Measurements from ENCODE around the gene TBX1.

Gene TBX1

DNA sequence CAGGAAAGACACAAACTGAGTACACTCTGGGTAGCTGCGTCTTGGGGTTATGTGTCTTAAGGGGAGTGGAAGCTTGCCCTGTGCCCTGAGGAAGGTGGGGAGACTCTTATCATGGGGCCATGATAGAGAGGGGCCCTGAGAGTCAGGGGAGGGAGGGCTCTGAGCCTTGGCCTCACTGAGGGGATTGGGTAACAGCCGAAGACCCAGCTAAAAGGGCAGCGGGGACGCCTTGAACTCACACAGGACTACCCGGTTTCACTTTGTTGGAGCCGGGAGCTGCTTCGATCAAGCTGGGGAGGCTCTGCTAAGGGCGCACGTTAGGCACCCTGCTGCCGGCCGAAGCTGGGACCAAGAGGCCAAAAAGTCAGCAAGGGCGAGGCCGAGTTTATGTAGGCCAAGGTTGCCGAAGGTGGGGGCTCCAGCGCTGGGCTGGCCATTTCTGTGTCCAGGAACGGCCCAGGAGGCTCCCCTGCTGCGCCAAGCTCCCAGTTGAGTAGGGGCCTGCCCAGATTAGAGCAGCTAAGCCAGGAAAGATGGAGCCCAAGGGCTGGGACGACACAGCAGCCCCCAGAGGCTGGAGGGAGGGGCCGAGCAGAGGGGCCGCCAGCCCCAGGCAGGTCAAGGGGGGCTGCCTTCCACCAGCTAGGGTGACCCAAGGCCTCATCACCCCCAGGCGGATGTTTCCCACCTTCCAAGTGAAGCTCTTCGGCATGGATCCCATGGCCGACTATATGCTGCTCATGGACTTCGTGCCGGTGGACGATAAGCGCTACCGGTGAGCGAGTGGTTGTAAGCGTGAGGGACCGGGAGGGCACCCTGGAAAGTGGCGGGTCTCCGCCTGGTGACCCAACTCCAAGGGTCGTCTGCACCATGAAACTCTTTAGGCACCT, 2.2 kb downstream of the TBX1 start:
- H3K27ac ChIP-seq, result no peak overlapping the region
- TF ChIP-seq ZFX (IDR thresholded peaks at IDR 0.05; ENCODE audit: borderline replicate concordance) (no peak), CTCF (IDR thresholded peaks at IDR 0.05) (no peak)

GRCh38 chr22:19763458-19764298, 3.1 kb downstream of the TBX1 start:
- H3K27ac ChIP-seq, result no peak overlapping the region
- TF ChIP-seq CTCF (IDR thresholded peaks at IDR 0.05) (no peak), ZFX (IDR thresholded peaks at IDR 0.05; ENCODE audit: borderline replicate concordance) (no peak)

DNA sequence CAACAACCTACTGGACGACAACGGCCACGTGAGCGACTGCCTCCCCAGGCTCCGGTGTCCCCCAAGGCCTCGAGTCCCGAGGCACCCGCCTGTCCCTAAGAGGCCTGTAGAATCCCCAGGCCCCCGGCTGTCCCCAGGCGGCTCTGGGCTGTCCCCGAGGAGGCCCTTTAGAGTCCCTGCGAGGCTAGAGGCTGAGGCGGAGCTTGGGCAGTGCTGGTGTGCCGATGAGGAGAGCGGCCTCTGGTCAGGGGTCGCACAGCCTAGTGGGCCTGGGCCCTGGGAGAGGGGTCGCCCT, 3.7 kb downstream of the TBX1 start:
- H3K27ac ChIP-seq, result no peak overlapping the region
- TF ChIP-seq ZFX (IDR thresholded peaks at IDR 0.05; ENCODE audit: borderline replicate concordance) (no peak), CTCF (IDR thresholded peaks at IDR 0.05) (no peak)

DNA sequence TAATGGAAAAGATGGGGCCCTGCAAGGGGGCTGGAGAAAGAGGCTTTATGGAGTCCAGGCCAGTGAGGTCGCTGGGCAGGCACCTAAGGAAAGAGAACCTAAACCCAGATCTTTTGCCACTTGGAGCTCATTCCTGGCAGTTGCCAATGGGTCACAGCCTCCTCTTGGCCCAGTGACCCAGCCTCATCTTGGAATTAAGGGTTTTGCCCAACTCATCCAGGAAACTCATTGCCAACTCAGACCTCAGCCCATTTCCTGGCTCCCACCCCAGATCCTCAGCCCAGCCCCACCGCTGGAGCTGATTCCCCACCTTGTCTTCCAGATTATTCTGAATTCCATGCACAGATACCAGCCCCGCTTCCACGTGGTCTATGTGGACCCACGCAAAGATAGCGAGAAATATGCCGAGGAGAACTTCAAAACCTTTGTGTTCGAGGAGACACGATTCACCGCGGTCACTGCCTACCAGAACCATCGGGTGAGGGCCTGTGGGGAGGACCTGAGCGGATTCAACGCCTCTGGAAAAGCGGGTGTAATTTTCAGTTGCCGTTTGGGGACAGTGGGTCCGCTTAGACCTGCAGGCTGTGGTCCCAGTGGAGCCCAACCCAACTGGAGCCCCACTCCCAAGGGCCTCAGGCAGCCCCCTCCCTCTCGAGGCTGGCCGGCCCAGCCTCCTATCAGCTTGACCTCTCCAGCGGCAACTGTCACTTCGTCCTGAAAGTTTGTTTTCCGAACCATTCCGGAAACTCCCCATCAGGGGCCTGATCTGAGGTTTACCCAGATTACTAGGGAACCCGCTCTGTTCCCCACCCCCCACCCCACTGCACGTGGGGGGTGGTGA, 4.3 kb downstream of the TBX1 start:
- H3K27ac ChIP-seq, result no peak overlapping the region
- no peak for TF ChIP-seq CTCF (IDR thresholded peaks at IDR 0.05)

GRCh38 chr22:19765477-19766239, 5.1 kb downstream of the TBX1 start:
- no peak overlapping the region for H3K27ac ChIP-seq
- TF ChIP-seq ZFX (IDR thresholded peaks at IDR 0.05; ENCODE audit: borderline replicate concordance) (no peak), CTCF (IDR thresholded peaks at IDR 0.05) (no peak)

DNA sequence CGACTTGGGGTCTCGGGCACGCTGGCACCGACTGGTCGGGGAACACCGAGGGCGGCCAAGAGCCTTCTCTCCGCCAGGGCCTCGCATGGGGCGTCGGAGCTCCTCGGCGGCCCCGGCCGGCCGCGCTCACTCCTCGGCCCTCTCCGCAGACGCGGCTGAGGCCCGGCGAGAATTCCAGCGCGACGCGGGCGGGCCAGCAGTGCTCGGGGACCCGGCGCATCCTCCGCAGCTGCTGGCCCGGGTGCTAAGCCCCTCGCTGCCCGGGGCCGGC, 5.6 kb downstream of the TBX1 start:
- H3K27ac ChIP-seq, result no peak overlapping the region
- TF ChIP-seq CTCF (IDR thresholded peaks at IDR 0.05), result no peak
- TF ChIP-seq ZFX (IDR thresholded peaks at IDR 0.05; ENCODE audit: borderline replicate concordance), result no peak

Measured in 22Rv1 (cell line).